Activated CD8-positive, alpha-beta T cell treated with anti-CD3 and anti-CD28 coated beads for 36 hours (primary cell): ENCODE measurements around the gene OR1M1. TPM values are rescaled to one million over a fixed set of nuclear protein-coding genes. Genes with fewer than 3 reads are reported as not detected.
"Not testable (repeated sequence)": the region's sequence is repeated elsewhere in the genome, so short reads cannot be mapped to it uniquely, and the experiment has no call there.

Source experiments
- ATAC-seq: fragments of 200-7000 bp; cut with Tn5 transposase; one replicate; pipeline ENCODE4 v1.10.0; 2021; ENCODE audit warnings: mild to moderate bottlenecking, moderate library complexity
- CTCF ChIA-PET: fragments of 350-600 bp; sonication (Branson Sonifier 250); formaldehyde crosslinking; loops from one replicate; lab custom pipeline; 2021; ENCODE audit warnings: antibody characterized with exemption; lab: Charles Lee
- POLR2A ChIA-PET: fragments of 350-600 bp; sonication (Branson Sonifier 250); formaldehyde crosslinking; loops from one replicate; lab custom pipeline; 2021; ENCODE audit warnings: antibody characterized with exemption; lab: Charles Lee
- DNase-seq: peaks from one replicate; pipeline ENCODE4 v3.0.0-alpha.2; 2020
- H3K27ac Mint-ChIP-seq: one replicate; pipeline ENCODE4 v1.8.0; 2021; ENCODE audit warnings: mild to moderate bottlenecking, mixed read lengths
- H3K27me3 Mint-ChIP-seq: one replicate; pipeline ENCODE4 v1.8.0; 2021; ENCODE audit warnings: mixed read lengths
- H3K36me3 Mint-ChIP-seq: one replicate; pipeline ENCODE4 v1.8.0; 2021; ENCODE audit warnings: low read depth, mixed read lengths
- H3K4me1 Mint-ChIP-seq: one replicate; pipeline ENCODE4 v1.8.0; 2021; ENCODE audit warnings: low read depth, mixed read lengths
- H3K4me3 Mint-ChIP-seq: one replicate; pipeline ENCODE4 v1.8.0; 2021; ENCODE audit warnings: mild to moderate bottlenecking, moderate library complexity, mixed read lengths
- H3K9me3 Mint-ChIP-seq: one replicate; pipeline ENCODE4 v1.8.0; 2021; ENCODE audit warnings: mixed read lengths
- CTCF ChIP-seq: fragments of 200-600 bp; IDR thresholded peaks from one replicate; pipeline ENCODE4 v1.8.0; 2022; ENCODE audit warnings: antibody characterized with exemption, mild to moderate bottlenecking
- intact Hi-C: fragments of 100-400 bp; cut with micrococcal nuclease; formaldehyde crosslinking; loops from one replicate; pipeline ENCODE4 v1.10.0; 2022
- total RNA-seq, 2 experiments: library from RNA; stranded (reverse); gene quantifications; one replicate each; pipeline ENCODE4 v1.2.3, GENCODE V29; 2021

OR1M1 gene
- total RNA-seq, 2 experiments from 2014 or later, result not detected

DNA sequence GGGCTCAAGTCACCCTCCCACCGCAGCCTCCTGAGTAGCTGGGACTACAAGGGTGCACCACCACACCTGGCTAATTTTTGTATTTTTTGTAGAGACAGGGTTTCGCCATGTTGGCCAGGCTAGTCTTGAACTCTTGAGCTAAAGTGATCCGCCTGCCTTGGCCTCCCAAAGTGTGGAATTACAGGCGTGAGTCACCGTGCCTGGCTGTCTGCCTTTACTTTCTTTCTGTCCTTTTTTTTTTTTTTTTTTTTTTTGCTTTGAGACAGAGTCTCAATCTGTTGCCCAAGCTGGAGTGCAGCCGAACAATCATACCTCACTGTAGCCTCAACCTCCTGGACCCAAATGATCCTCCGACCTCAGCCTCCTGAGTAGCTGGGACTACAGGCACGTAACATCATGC is 25.0 kb upstream of the OR1M1 start:
- POLR2A ChIA-PET, result no interaction called here
- CTCF ChIA-PET, result no interaction called here
- intact Hi-C loops, result no loop called here
- no peak overlapping the region for H3K27ac Mint-ChIP-seq
- ATAC-seq, result no peak
- no peaks in the 10 kb centered on the region for H3K9me3 Mint-ChIP-seq
- no peak overlapping the region for H3K4me3 Mint-ChIP-seq
- no peaks in the 10 kb centered on the region for H3K36me3 Mint-ChIP-seq
- H3K27me3 Mint-ChIP-seq, result peaks cover 3% of the 10 kb centered on the region
- DNase-seq, result no peak
- H3K4me1 Mint-ChIP-seq, result no peaks in the 10 kb centered on the region
- TF ChIP-seq CTCF, result no peak

DNA sequence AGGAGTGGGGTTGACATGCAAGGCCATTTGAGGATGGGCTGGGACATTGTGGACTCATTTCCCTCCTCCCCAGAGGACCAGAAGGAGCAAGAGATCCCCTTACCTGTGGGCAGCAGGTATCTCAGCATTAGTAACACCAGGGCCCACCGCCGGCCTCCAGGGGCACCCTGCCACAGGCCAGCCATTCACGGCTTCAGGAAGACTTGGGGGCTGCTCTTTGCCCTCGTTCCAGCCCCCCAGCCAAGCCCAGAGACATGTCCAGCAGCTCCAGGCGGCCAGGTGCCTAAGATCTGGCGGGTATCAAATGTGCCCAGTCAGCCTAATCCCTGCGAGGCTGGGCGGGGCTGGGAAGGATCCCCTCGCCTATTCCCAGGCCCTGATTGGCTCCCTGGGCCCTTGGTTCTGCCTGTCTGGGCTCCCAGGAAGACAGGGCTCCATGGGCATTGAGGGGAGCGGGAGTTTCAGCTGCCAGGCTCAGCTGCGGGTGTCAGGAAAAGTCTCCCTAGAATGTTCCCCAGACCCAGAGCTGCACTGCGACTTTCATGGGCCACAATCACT is 21.3 kb upstream of the OR1M1 start:
- Mint-ChIP-seq H3K4me1 (no peaks in the 10 kb centered on the region), H3K4me3 (no peak overlapping the region), H3K27ac (no peak overlapping the region), H3K27me3 (no peaks in the 10 kb centered on the region), H3K9me3 (no peaks in the 10 kb centered on the region), H3K36me3 (no peaks in the 10 kb centered on the region)
- ATAC-seq (no peak), DNase-seq (no peak)
- ChIA-PET POLR2A (no interaction called here), CTCF (interaction anchor here (0.6 kb wide), 1 partner anchor 31 kb away, joined by 3 read pairs; no protein-coding TSS in a partner anchor)
- no peak for TF ChIP-seq CTCF
- intact Hi-C loops, result no loop called here

GRCh38 chr19:9070066-9070465 is 16.8 kb upstream of the OR1M1 start:
- ATAC-seq (no peak), DNase-seq (no peak)
- H3K36me3 Mint-ChIP-seq, result no peaks in the 10 kb centered on the region
- CTCF ChIA-PET, result interaction anchor here (1.1 kb wide), 1 partner anchor 17 kb away, joined by 3 read pairs; no protein-coding TSS in a partner anchor
- no peaks in the 10 kb centered on the region for H3K27me3 Mint-ChIP-seq
- no peaks in the 10 kb centered on the region for H3K9me3 Mint-ChIP-seq
- no peak overlapping the region for H3K4me3 Mint-ChIP-seq
- POLR2A ChIA-PET, result no interaction called here
- H3K27ac Mint-ChIP-seq, result no peak overlapping the region
- intact Hi-C loops, result no loop called here
- H3K4me1 Mint-ChIP-seq, result no peaks in the 10 kb centered on the region
- TF ChIP-seq CTCF, result no peak

GRCh38 chr19:9071720-9072119 is 15.1 kb upstream of the OR1M1 start:
- H3K27ac Mint-ChIP-seq, H3K36me3 Mint-ChIP-seq, H3K4me1 Mint-ChIP-seq, ATAC-seq, intact Hi-C loops, DNase-seq, POLR2A ChIA-PET, H3K27me3 Mint-ChIP-seq, H3K4me3 Mint-ChIP-seq, CTCF ChIA-PET, H3K9me3 Mint-ChIP-seq: not testable (repeated sequence)

GRCh38 chr19:9073806-9074205 is 13.1 kb upstream of the OR1M1 start:
- H3K27me3 Mint-ChIP-seq, result no peaks in the 10 kb centered on the region
- DNase-seq, result no peak
- ATAC-seq, result no peak
- intact Hi-C loops, result no loop called here
- H3K9me3 Mint-ChIP-seq, result no peaks in the 10 kb centered on the region
- no peak overlapping the region for H3K4me3 Mint-ChIP-seq
- no peak overlapping the region for H3K27ac Mint-ChIP-seq
- POLR2A ChIA-PET, result interaction anchor here (1.1 kb wide), 1 partner anchor 14 kb away, joined by 3 read pairs; no protein-coding TSS in a partner anchor
- no peaks in the 10 kb centered on the region for H3K36me3 Mint-ChIP-seq
- CTCF ChIA-PET, result no interaction called here
- H3K4me1 Mint-ChIP-seq, result no peaks in the 10 kb centered on the region
- no peak for TF ChIP-seq CTCF
